A172 (cell line): ENCODE results near the gene CTBP1. TPM values are rescaled to one million over a fixed set of nuclear protein-coding genes. Genes with fewer than 3 reads are reported as not detected.

Source experiments
- DNase-seq: peaks from one replicate; pipeline ENCODE4 v3.0.0-alpha.2; 2015; ENCODE audit warnings: low spot score
- total RNA-seq: library from RNA; depleted of rRNA; stranded (reverse); fragments of >200 nt; shearing (Covaris generic); gene quantifications from 2 replicates; pipeline ENCODE4 v1.2.3, GENCODE V29; 2014

The CTBP1 gene
- total RNA-seq, 1 experiment from 2014 or later: 166 TPM

- DNase-seq: no peak
Measured at GRCh38 chr4:1223841-1224809, 24.8 kb downstream of the CTBP1 start.

GRCh38 chr4:1222938-1223690, 25.8 kb downstream of the CTBP1 start:
- DNase-seq: no peak

DNA sequence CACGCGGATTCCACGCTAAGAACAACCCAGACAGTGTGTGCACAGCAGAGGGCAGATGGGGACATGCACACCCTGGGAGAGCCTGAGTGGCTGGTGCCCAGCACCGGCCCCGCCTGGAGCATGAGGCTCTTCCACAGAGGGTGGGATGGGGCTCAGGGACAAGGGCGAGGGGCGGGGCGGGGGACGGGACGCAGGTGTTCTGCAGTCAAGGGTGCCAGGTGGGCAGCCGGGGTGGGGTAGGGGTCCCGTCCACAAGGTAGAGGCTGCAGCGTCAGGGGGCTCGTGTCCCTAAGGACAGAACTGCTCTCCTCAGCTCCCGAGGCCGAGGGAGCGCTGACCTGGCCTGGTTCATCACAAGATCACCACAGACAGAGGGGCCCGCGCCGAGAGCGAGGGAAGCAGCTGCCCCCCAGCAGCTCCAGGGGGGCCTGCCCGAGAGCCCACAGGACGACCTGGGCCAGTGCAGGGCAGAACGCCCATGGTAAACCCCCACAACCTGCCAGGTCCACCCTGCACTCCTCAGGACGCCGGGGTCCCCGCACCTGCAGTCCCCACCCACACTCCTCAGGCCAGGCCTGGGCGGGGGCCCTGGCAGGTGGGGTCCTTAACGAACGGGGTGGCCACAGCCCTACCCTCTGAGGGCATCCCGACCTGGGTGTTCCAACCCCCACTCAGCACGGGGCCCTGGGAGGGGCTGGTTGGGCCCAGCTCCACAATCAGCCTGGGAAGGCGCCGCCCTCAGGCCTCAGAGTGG, 26.7 kb downstream of the CTBP1 start:
- no peak for DNase-seq

DNA sequence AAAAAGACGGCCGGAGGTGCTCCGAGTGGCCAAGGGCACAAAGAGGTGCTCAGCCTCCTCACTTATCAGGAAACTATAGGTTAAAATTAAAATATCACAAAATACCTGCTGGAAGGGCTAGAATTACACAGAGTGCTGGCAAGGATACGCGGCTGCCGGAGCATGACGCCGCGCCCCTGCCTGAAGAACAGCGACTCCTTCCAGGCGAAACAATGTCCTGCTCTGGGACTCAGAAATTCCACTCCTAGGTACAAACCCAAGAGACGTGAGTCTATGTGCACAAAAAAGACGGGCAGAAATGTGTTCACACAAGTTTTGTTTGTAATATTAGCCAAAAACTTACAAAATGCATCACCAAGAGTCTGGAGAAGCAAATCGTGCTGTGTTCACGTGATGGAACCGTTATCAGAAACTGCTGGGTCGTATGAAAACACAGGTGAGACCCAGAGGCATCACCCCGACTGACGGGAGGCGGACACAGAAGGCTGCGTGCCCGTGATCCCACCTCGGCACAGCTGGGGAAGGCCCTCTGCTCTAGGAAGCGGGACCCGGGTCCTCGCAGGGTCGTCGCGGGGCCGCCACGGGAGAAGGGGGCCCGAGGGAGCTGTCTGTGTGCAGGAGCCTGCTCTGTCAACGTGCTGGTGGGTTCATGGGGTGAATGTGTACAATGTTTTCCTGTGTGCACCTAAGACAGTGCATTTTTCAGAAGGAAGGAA, 27.6 kb downstream of the CTBP1 start:
- no peak for DNase-seq

DNA sequence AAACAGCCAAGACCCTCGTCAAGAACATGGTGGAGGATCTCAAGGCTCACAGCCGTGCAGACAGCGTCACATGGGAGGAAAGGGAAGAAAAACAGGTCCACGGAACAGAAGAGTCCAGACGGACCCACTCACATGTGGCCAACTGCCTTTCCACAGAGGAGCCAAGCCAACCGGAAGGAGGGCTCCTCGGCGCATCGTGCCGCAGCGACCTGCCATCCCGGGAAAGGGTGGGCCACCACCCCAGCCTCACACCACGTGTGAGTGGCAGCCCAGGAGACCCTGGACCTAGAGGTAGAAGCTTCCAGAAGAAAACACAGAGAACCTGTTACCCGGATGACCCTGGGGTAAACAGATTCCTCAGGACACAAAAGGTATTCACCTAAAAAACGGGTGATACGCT, 28.4 kb downstream of the CTBP1 start:
- no peak for DNase-seq

GRCh38 chr4:1219566-1219950, 29.4 kb downstream of the CTBP1 start:
- DNase-seq: no peak

- DNase-seq: no peak
Measured at GRCh38 chr4:1218634-1219565, 30.0 kb downstream of the CTBP1 start.

DNA sequence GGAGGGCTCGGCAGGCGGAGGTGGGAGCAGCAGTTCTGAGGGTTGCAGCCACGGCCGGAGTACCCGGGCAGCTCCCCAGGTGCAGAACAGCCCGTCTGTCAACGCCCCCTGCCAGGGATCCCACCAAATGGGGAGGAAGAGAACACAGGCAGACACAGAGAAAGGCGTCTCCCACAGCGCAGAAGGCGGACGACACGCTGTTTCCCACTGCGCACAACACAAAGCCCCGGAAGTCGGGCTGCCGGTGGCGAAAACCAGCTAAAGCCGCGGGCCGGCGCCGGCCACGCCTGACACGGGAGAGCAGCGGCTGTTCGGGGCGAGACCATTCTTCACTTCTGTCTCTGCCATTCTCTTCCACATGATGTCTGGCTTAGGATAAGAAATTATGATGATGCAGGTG, 31.6 kb downstream of the CTBP1 start:
- DNase-seq: no peak

- no peak for DNase-seq
Measured at GRCh38 chr4:1216869-1217294, 32.0 kb downstream of the CTBP1 start.

DNA sequence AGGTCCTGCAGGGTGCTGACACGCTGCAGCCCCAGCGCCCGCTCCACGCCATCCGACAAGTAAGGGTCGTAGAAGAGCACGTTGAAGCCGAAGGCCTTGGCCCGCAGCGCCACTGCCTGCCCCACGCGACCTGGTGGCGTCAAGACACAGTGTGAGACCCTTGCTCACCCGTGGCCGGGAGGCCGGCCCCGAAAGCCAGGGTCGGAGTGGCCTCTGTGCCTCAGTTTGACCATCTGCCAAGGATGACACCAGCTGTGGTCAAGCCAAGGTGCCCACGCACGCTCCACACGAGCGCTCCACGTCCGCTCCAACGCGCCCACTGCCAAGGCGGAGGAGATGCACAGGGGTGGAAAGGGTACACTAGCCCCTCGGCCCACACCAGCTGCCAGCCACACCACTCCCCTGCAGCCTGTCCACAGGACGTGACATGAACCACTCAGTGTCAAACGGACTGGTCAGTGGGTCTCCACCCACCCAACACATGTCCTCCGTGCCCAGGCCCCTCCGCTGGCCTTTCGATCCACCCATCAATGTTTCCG, 32.8 kb downstream of the CTBP1 start:
- DNase-seq: no peak

DNA sequence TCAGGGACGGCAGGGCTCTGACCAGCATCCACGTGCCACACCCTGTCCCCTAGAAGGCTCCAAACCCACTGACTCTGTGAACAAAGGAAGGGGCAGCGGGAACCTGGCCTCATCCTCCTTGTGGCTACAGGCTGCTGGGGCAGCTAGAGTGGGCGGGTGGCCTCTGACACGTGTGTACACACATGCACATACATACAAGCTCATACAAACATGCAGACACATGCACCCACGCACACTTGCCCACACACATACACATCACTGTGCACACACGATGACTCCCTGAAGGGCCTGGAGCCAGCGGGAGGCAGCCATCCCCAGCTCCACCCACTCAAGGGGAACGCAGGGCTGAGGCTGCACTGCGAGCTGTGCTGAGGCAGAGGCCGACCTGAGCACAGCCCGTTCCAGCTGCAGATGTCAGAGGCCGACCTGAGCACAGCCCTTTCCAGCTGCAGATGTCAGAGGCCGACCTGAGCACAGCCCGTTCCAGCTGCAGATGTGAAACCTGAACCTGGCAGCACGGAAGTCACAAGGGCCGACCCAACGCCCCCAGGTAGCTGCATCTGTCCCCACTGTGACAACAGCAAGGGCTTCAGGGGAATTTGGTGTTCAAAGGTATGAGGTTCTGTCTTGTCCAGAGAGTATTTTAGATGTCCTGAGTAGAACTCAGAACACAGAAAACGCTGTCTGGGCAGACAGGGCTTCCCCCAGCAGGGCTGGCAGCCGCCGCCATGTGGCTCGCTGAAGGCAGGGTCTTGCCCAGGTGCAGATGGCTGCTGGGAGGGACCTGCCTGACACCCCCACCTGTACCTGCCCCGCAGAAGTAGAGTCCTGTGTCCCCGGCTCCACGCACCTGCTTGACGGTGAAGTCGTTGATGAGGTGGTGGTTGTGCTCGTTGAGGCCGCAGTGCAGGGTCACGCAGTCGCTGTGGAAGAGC, 33.5 kb downstream of the CTBP1 start:
- DNase-seq: no peak

DNA sequence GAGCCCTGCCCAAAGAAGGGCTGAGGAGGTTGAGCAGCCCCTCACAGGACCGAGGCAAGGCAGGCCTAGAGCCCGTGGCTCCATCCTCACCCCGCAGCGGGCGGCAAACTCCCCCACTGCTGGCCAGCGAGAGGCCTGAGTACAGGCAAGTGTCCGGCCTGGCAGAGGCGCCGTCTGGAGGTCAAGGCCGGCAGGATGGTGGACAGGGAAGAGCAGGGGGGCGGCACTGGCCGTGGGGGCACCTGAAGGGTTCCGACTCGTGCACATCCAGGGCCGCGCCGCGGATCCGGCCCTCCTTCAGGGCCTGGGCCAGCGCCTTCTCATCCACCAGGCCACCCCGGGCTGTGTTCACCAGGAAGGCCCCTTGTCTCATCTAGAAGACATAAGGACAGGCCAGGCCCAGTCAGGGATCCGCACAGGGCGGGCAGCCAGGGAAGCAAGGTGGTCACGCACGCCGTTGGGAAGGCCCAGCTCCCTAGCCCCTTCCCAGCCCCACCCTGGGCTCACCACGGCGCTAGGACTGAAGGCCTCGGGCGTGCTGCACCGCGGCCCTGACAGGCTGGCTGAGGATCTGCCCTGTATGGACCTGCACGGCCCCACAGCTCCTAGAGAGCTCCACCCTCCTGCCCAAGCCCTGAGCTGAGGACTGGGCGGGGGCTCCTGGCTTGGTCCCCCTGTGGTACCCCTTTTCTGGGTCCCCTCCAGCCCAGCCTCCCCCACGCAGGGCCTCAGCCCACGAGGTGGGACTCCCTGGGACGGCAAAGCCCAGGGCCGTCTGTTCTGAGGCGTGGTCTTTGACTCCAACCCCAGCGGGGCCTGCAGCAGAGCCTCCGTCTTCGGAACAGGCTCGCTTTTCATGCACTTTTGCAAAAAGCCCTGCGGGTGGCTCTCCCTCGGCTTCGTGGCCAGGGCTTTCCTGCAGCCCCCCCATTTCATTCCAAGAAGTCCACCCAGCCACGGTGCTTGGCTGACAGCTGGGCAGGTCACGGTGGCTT, 34.5 kb downstream of the CTBP1 start:
- no peak for DNase-seq

GRCh38 chr4:1213336-1213995, 35.5 kb downstream of the CTBP1 start:
- DNase-seq: no peak

DNA sequence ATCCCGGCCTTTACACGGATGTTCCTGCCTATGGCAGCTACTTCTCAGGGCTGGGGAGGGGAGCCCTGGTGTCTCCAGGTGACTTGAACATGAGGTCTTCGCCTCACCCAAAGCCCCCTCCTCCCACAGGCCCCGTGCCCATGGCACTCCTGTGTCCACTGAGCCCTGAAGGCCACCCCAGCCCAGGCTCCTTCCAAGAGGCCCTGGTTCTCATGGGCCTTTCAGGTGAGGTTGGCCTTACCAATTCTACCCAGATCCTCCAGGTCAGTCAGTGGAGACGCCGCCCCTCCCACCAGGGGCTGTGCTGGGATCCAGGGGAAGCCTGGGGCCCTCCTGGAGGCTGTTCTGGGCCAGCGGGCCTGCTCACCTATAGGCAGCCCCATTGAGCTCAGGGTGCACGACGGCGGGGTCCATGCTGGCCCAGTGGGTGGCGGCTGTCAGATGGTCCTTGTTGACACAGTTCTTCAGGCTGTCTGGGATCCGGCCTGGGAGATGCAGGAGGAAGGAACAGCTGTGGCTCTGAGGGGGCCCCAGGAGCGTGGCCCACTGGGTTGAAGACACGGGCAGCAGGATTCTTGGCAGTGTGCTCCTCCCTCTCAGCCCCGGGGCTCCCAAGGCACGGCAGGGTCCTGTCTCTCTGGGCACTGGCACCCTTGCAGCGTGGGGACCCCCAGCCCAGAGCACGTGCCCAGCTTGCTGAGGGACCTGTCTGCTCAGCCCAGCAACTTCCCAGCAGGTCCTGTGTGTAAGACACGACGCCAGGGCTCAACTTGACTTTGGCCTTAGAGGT, 36.2 kb downstream of the CTBP1 start:
- DNase-seq: no peak

GRCh38 chr4:1211891-1212545, 36.9 kb downstream of the CTBP1 start:
- DNase-seq: no peak

GRCh38 chr4:1211371-1211770, 37.6 kb downstream of the CTBP1 start:
- DNase-seq: no peak
